Tibial nerve (tissue), 4 donors: ENCODE measurements around the gene ATOH8. TPM values are rescaled to one million over a fixed set of nuclear protein-coding genes. Genes with fewer than 3 reads are reported as not detected.
A peak's percentile ranks its signal among the peaks of the same experiment; 100 is the strongest.

Source experiments
- DNase-seq, 2 donors: peaks; one replicate each; pipeline ENCODE4 v3.0.0-alpha.2; 2019; ENCODE audit warnings: low spot score in 2 of 2
- H3K27ac ChIP-seq, 4 donors: fragments of 200-600 bp; sonication (generic) in 3 of 4; one replicate each; pipeline ENCODE4 v1.5.1; 2017 to 2019; ENCODE audit warnings: mild to moderate bottlenecking in 1 of 4
- H3K27me3 ChIP-seq, 2 donors: fragments of 200-600 bp; sonication (generic) in 1 of 2; one replicate each; pipeline versions ENCODE4 v1.5.1 to v1.6.0; 2017 to 2019
- H3K36me3 ChIP-seq, 3 donors: fragments of 200-600 bp; sonication (generic); one replicate each; pipeline ENCODE4 v1.5.1; 2018 to 2019
- H3K4me1 ChIP-seq, 4 donors: fragments of 200-600 bp; sonication (generic) in 3 of 4; one replicate each; pipeline ENCODE4 v1.5.1; 2017 to 2019
- H3K4me3 ChIP-seq, 4 donors: fragments of 200-600 bp; sonication (generic) in 3 of 4; one replicate each; pipeline ENCODE4 v1.5.1; 2017 to 2019; ENCODE audit warnings: mild to moderate bottlenecking in 1 of 4, moderate library complexity in 1 of 4
- H3K9me3 ChIP-seq, 4 donors: fragments of 200-600 bp; sonication (generic) in 3 of 4; one replicate each; pipeline ENCODE4 v1.5.1; 2017 to 2019
- EP300 ChIP-seq, 2 donors: sonication (generic); formaldehyde crosslinking; IDR thresholded peaks; one replicate each; pipeline ENCODE4 v1.6.1; 2017; ENCODE audit warnings: antibody characterized with exemption in 2 of 2, mild to moderate bottlenecking in 1 of 2
- POLR2A ChIP-seq, 2 donors: fragments of 450-650 bp; IDR thresholded peaks; one replicate each; pipeline ENCODE4 v1.6.1; 2017; ENCODE audit warnings: antibody characterized with exemption in 2 of 2, mild to moderate bottlenecking in 2 of 2, moderate library complexity in 2 of 2
- WGBS, 2 donors: methylation state at CpG; one replicate each; pipeline ENCODE4 v1.1.5; 2018; 5-methylcytosine and 5-hydroxymethylcytosine counted together
- total RNA-seq, 4 donors: library from RNA; depleted of rRNA; stranded (reverse); fragments of >200 nt; gene quantifications; one replicate each; pipeline ENCODE4 v1.1.0, GENCODE V29; 2016
- TF ChIP-seq, protein P1 (sequence below), 5 experiments: fragments of 200-600 bp in 3 of 5; fragments of 450-650 bp in 2 of 5; sonication (generic) in 3 of 5; IDR thresholded peaks; one replicate each; pipeline ENCODE4 v1.5.1; 2016 to 2019; ENCODE audit warnings: antibody characterized with exemption in 5 of 5, mild to moderate bottlenecking in 3 of 5, moderate library complexity in 2 of 5

Gene ATOH8
- total RNA-seq, 4 donors from 2014 or later: 98.0 to 170 (median 119) TPM

DNA sequence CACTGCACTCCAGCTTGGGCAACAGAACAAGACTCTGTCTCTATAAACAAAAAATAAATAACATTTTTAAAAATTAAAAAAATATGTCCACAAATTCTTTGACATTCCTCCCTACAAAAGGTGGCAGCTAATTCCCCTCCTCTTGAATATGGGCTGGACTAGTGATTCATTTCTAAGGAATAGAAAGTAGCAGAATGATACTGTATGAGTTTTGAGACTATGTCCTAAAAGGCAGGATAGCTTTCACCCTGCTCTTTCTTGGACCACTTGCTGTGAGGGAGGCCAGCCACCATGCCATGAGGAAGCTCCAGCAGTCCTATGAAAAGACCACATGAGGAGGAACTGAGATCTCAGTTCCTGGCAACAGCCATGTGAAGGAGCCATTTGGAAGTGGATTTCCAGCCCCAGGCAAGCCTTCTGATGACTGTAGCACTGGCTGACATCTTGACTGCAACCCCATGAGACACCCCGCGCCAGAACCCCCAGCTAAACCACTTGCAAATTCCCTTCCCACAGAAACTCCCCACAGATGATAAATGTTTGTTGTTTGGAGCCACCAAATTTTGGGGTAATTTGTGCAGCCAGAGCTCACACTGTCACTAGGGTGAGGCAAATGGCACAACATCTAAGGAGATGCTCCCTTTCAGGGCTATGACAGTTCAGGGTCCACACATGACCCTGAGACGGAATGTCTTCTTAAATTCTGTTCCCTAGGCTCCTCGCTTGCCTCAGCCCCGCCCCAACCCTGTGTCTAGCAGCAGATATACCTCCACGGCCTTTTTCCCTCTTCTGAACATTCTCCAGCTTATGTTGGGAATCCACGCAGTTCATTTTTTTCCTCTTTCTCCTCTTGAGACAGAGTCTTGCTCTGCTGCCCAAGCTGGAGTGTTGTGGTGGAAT is 17.1 kb upstream of the ATOH8 start:
- Histone ChIP-seq H3K36me3 (no peaks in the 10 kb centered on the region), H3K27me3 (no peaks in the 10 kb centered on the region), H3K27ac (peak overlapping the region; percentile 44 to 96 (median 84)), H3K4me1 (peaks cover 7 to 71% (median 28%) of the 10 kb centered on the region in 4 donors), H3K4me3 (no peak overlapping the region), H3K9me3 (no peaks in the 10 kb centered on the region)
- 85 to 93% methylated on average over 7 of the region's 7 CpGs for WGBS, 2 donors
- TF ChIP-seq EP300 (IDR thresholded peaks at IDR 0.05) (no peak), POLR2A (IDR thresholded peaks at IDR 0.05) (no peak)
- TF ChIP-seq, protein P1, sequence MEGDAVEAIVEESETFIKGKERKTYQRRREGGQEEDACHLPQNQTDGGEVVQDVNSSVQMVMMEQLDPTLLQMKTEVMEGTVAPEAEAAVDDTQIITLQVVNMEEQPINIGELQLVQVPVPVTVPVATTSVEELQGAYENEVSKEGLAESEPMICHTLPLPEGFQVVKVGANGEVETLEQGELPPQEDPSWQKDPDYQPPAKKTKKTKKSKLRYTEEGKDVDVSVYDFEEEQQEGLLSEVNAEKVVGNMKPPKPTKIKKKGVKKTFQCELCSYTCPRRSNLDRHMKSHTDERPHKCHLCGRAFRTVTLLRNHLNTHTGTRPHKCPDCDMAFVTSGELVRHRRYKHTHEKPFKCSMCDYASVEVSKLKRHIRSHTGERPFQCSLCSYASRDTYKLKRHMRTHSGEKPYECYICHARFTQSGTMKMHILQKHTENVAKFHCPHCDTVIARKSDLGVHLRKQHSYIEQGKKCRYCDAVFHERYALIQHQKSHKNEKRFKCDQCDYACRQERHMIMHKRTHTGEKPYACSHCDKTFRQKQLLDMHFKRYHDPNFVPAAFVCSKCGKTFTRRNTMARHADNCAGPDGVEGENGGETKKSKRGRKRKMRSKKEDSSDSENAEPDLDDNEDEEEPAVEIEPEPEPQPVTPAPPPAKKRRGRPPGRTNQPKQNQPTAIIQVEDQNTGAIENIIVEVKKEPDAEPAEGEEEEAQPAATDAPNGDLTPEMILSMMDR (IDR thresholded peaks at IDR 0.05): no peak
- no peak for DNase-seq

GRCh38 chr2:85737481-85737880 is 16.3 kb upstream of the ATOH8 start:
- no peaks in the 10 kb centered on the region for H3K36me3 ChIP-seq
- no peak overlapping the region for H3K4me3 ChIP-seq
- no peaks in the 10 kb centered on the region for H3K27me3 ChIP-seq
- no peaks in the 10 kb centered on the region for H3K9me3 ChIP-seq
- H3K4me1 ChIP-seq: peaks cover 7 to 74% (median 30%) of the 10 kb centered on the region in 4 donors
- peak overlapping the region; percentile 68 to 96 (median 84) for H3K27ac ChIP-seq
- TF ChIP-seq EP300 (IDR thresholded peaks at IDR 0.05): peak; percentile 19 to 95
- peak in 1 of 2 donors; percentile 33 for TF ChIP-seq POLR2A (IDR thresholded peaks at IDR 0.05)
- TF ChIP-seq, protein P1 (IDR thresholded peaks at IDR 0.05): no peak
- WGBS, 2 donors: 27 to 28% methylated on average over 4 of the region's 4 CpGs
- peak; percentile 80 to 95 for DNase-seq

DNA sequence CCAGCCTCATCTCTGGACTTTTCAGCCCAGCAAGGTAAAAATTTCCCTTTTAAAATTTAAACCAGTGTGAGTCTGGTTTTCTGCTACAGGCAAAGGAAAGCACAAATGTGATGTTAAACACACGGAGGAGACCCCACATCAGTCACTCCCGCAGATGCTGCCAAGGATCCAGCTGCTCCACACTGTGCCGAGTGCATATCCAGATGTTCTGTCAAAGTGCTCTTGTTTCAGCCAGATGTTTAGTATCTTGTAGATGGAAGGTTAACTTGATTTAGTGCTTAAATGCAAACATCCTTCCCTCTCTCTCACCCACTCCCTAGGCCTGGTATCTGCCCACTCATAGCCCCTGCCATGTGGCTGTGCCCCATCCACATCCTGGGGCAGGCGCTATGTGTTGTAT is 15.8 kb upstream of the ATOH8 start:
- peaks cover 9 to 73% (median 33%) of the 10 kb centered on the region in 4 donors for H3K4me1 ChIP-seq
- no peaks in the 10 kb centered on the region for H3K27me3 ChIP-seq
- H3K36me3 ChIP-seq: no peaks in the 10 kb centered on the region
- WGBS, 2 donors: 71 to 78% methylated on average over 4 of the region's 4 CpGs
- no peaks in the 10 kb centered on the region for H3K9me3 ChIP-seq
- TF ChIP-seq, protein P1 (IDR thresholded peaks at IDR 0.05): no peak
- no peak for TF ChIP-seq EP300 (IDR thresholded peaks at IDR 0.05)
- no peak for DNase-seq
- H3K4me3 ChIP-seq: no peak overlapping the region
- peak overlapping the region; percentile 68 to 96 (median 84) for H3K27ac ChIP-seq

DNA sequence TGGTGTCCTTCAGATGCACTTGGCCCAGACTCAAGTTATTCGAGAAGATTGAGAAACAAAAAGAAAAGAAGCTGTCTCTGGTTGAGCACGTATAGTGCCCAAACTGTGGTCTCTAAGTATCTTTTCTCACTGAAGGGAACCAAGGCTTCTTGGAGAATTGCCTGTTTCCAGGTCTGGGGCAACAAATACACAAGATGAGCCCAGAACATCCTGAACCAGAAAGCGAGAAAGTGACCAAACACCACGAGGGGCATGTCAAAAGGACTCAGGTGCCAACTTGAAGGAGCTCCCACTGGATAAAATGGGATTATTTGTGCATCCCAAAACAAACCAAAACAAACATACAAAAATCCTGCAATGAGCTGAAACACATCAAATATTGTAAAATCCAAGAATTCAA is 13.6 kb upstream of the ATOH8 start:
- Histone ChIP-seq H3K4me3 (no peak overlapping the region), H3K36me3 (no peaks in the 10 kb centered on the region), H3K9me3 (no peaks in the 10 kb centered on the region), H3K27ac (peak overlapping the region; percentile 83 to 96 (median 94)), H3K27me3 (no peaks in the 10 kb centered on the region), H3K4me1 (peaks cover 19 to 81% (median 48%) of the 10 kb centered on the region in 4 donors)
- 85 to 86% methylated on average over 4 of the region's 4 CpGs for WGBS, 2 donors
- TF ChIP-seq, protein P1 (IDR thresholded peaks at IDR 0.05): no peak
- TF ChIP-seq POLR2A (IDR thresholded peaks at IDR 0.05) (no peak), EP300 (IDR thresholded peaks at IDR 0.05) (no peak)
- no peak for DNase-seq

GRCh38 chr2:85741211-85741832 is 12.5 kb upstream of the ATOH8 start:
- Histone ChIP-seq H3K27ac (peak overlapping the region; percentile 83 to 96 (median 94)), H3K4me3 (no peak overlapping the region), H3K36me3 (no peaks in the 10 kb centered on the region), H3K9me3 (no peaks in the 10 kb centered on the region), H3K27me3 (no peaks in the 10 kb centered on the region), H3K4me1 (peaks cover 19 to 87% (median 57%) of the 10 kb centered on the region in 4 donors)
- TF ChIP-seq EP300 (IDR thresholded peaks at IDR 0.05) (no peak), POLR2A (IDR thresholded peaks at IDR 0.05) (no peak)
- TF ChIP-seq, protein P1 (IDR thresholded peaks at IDR 0.05): no peak
- WGBS, 2 donors: 54 to 66% methylated on average over 8 to 9 of the region's 9 CpGs
- no peak for DNase-seq
